NB4 (cell line): ENCODE data around the gene MOCOS.
"Not testable (repeated sequence)": the region's sequence is repeated elsewhere in the genome, so short reads cannot be mapped to it uniquely, and the experiment has no call there.

ENCODE experiments used
- DNase-seq: peaks from one replicate; pipeline ENCODE4 v3.0.0; 2010; ENCODE audit warnings: low read depth
- H3K4me3 ChIP-seq: one replicate; pipeline ENCODE4 v1.5.1; 2011; ENCODE audit warnings: mild to moderate bottlenecking, low read depth, low read length, moderate library complexity
- MYC ChIP-seq: IDR thresholded peaks from 2 replicates; pipeline ENCODE4 v1.6.1; 2011; ENCODE audit warnings: low read depth, low read length
- POLR2A ChIP-seq: IDR thresholded peaks from 2 replicates; pipeline ENCODE4 v1.6.1; 2011; ENCODE audit warnings: mild to moderate bottlenecking; ENCODE audit not compliant: insufficient read length; ENCODE audit errors: extremely low read depth
- TF ChIP-seq, protein P1 (sequence below): IDR thresholded peaks from 2 replicates; pipeline ENCODE4 v1.6.1; 2011; ENCODE audit warnings: low read depth, low read length
- TF ChIP-seq, protein P2 (sequence below): IDR thresholded peaks from one replicate; pipeline ENCODE4 v1.5.1; 2012; ENCODE audit warnings: low read depth, low read length

Gene MOCOS

GRCh38 chr18:36157441-36157840, 29.9 kb upstream of the MOCOS start:
- TF ChIP-seq, protein P1, sequence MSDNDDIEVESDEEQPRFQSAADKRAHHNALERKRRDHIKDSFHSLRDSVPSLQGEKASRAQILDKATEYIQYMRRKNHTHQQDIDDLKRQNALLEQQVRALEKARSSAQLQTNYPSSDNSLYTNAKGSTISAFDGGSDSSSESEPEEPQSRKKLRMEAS: no peak
- TF ChIP-seq, protein P2, sequence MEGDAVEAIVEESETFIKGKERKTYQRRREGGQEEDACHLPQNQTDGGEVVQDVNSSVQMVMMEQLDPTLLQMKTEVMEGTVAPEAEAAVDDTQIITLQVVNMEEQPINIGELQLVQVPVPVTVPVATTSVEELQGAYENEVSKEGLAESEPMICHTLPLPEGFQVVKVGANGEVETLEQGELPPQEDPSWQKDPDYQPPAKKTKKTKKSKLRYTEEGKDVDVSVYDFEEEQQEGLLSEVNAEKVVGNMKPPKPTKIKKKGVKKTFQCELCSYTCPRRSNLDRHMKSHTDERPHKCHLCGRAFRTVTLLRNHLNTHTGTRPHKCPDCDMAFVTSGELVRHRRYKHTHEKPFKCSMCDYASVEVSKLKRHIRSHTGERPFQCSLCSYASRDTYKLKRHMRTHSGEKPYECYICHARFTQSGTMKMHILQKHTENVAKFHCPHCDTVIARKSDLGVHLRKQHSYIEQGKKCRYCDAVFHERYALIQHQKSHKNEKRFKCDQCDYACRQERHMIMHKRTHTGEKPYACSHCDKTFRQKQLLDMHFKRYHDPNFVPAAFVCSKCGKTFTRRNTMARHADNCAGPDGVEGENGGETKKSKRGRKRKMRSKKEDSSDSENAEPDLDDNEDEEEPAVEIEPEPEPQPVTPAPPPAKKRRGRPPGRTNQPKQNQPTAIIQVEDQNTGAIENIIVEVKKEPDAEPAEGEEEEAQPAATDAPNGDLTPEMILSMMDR: no peak
- TF ChIP-seq MYC (no peak), POLR2A (no peak)
- H3K4me3 ChIP-seq: no peak overlapping the region
- no peak for DNase-seq

DNA sequence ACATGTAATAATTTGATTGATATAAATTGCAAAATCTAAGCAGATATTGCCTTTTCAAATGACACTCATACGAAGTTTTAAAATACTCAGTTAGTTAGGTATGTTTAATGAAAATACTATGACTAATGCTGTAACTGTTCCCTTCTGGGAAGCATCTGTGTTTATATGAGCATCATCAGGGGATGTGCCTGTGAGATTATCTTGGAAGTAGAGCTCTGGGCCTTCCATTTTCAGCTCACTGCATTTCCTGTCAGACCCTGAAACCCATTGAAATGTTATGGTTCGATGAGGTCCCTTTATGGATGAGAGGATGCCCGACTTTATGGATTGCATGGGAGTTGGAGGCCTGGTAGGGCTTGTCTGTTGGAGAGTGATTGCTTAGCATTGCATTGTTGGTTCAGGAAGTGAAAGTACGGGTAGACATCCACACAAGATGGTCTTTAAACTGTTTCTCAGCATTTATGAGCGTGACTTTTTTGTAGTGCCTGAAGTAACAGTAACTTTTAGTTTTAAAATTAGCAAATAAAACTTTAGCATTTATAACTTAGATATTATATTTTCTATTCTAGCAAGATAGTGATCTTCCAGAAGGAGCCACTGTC, 28.9 kb upstream of the MOCOS start:
- no peak for DNase-seq
- TF ChIP-seq, protein P1: no peak
- TF ChIP-seq MYC (no peak), POLR2A (no peak)
- TF ChIP-seq, protein P2: no peak
- no peak overlapping the region for H3K4me3 ChIP-seq

GRCh38 chr18:36160959-36161371, 26.3 kb upstream of the MOCOS start:
- DNase-seq: no peak
- TF ChIP-seq, protein P1: no peak
- TF ChIP-seq POLR2A (no peak), MYC (no peak)
- TF ChIP-seq, protein P2: no peak
- no peak overlapping the region for H3K4me3 ChIP-seq

- TF ChIP-seq, protein P1: no peak
- TF ChIP-seq POLR2A (no peak), MYC (no peak)
- TF ChIP-seq, protein P2: no peak
- no peak for DNase-seq
- H3K4me3 ChIP-seq: no peak overlapping the region
Observed at GRCh38 chr18:36162981-36163380, 24.3 kb upstream of the MOCOS start.

GRCh38 chr18:36167692-36168218, 19.5 kb upstream of the MOCOS start:
- no peak overlapping the region for H3K4me3 ChIP-seq
- no peak for DNase-seq
- TF ChIP-seq, protein P1: no peak
- no peak for TF ChIP-seq POLR2A

DNA sequence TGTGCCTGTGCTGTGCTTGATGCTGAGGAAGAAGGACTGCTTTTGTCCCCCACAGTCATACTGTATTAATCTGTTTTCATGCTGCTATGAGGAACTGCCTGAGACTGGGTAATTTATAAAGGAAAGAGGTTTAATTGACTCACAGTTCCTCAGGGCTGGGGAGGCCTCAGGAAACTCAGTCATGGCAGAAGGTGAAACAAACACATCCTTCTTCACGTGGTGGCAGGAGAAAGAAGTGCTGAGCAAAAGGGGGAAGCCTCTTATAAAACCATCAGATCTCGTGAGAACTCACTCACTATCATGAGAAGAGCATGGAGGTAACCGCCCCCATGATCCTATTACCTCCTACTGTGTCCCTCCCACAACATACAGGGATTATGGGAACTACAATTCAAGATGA, 19.0 kb upstream of the MOCOS start:
- not testable (repeated sequence) for DNase-seq, H3K4me3 ChIP-seq

DNA sequence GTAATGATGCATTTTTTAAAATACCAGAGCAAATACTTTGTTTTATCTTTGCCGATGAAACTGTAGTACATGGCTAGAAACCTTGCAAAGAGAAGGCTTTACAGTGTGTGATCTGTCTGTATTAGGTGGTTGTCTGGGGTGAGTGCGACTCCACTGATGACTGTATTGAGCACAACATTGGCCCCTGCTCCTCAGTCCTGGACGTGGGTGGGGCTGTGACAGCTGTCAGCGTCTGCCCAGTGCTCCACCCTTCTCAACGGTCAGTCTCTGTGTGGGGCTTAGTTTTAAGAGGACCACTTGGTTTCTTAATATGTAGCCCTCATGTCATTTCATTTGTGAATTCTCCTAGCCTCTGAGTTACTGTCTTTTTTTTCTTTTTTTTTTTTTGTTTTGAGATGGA, 17.4 kb upstream of the MOCOS start:
- TF ChIP-seq, protein P2: no peak
- TF ChIP-seq MYC (no peak), POLR2A (no peak)
- TF ChIP-seq, protein P1: no peak
- no peak for DNase-seq
- H3K4me3 ChIP-seq: no peak overlapping the region
